H9 (cell line): ENCODE measurements around the gene PRRC1. TPM values are rescaled to one million over a fixed set of nuclear protein-coding genes. Genes with fewer than 3 reads are reported as not detected.

Source experiments
- DNase-seq: peaks from one replicate; pipeline ENCODE4 v3.0.0-alpha.2; 2017
- H2AFZ ChIP-seq: one replicate; pipeline ENCODE4 v1.6.1; 2013; ENCODE audit warnings: mild to moderate bottlenecking, low read length, control low read depth, moderate library complexity
- H2AK5ac ChIP-seq: 2 replicates; pipeline ENCODE4 v1.6.1; 2013; ENCODE audit warnings: low read length, control low read depth, mixed read lengths; ENCODE audit not compliant: insufficient read length
- H2BK120ac ChIP-seq: one replicate; pipeline ENCODE4 v1.6.1; 2013; ENCODE audit warnings: low read depth, mild to moderate bottlenecking, low read length, control low read depth, inconsistent platforms; ENCODE audit not compliant: poor library complexity, severe bottlenecking
- H2BK12ac ChIP-seq: 2 replicates; pipeline ENCODE4 v1.6.1; 2013; ENCODE audit warnings: low read length, control low read depth, mixed read lengths, low read depth; ENCODE audit not compliant: insufficient read length
- H2BK15ac ChIP-seq: 2 replicates; pipeline ENCODE4 v1.6.1; 2013; ENCODE audit warnings: low read depth, low read length, control low read depth
- H2BK20ac ChIP-seq: one replicate; pipeline ENCODE4 v1.6.1; 2013; ENCODE audit warnings: low read depth, mild to moderate bottlenecking, low read length, control low read depth, inconsistent platforms; ENCODE audit not compliant: poor library complexity, severe bottlenecking
- H2BK5ac ChIP-seq: 2 replicates; pipeline ENCODE4 v1.6.1; 2013; ENCODE audit warnings: low read length, control low read depth, mixed read lengths; ENCODE audit not compliant: insufficient read length
- H3K14ac ChIP-seq: 2 replicates; pipeline ENCODE4 v1.6.1; 2013; ENCODE audit warnings: low read length, control low read depth; ENCODE audit not compliant: insufficient read depth
- H3K18ac ChIP-seq: 2 replicates; pipeline ENCODE4 v1.6.1; 2013; ENCODE audit warnings: low read depth, mild to moderate bottlenecking, mixed read lengths, low read length, control low read depth; ENCODE audit not compliant: insufficient read length
- H3K23ac ChIP-seq: 2 replicates; pipeline ENCODE4 v1.6.1; 2013; ENCODE audit warnings: low read length, control low read depth, mixed read lengths, low read depth; ENCODE audit not compliant: insufficient read length
- H3K23me2 ChIP-seq: 2 replicates; pipeline ENCODE4 v1.6.1; 2013; ENCODE audit warnings: low read depth, mild to moderate bottlenecking, mixed read lengths, low read length, control low read depth; ENCODE audit not compliant: insufficient read length, poor library complexity, severe bottlenecking
- H3K27ac ChIP-seq: 2 replicates; pipeline ENCODE4 v1.5.1; 2013; ENCODE audit warnings: low read length, control low read depth, mixed read lengths, low read depth; ENCODE audit not compliant: insufficient read length
- H3K27me3 ChIP-seq: 2 replicates; pipeline ENCODE4 v1.6.1; 2013; ENCODE audit warnings: low read length, control low read depth, inconsistent platforms; ENCODE audit not compliant: insufficient read depth
- H3K4ac ChIP-seq: 2 replicates; pipeline ENCODE4 v1.6.1; 2013; ENCODE audit warnings: low read depth, mild to moderate bottlenecking, control low read depth, inconsistent platforms, low read length, moderate library complexity
- H3K4me1 ChIP-seq: 2 replicates; pipeline ENCODE4 v1.6.1; 2013; ENCODE audit warnings: low read length, control low read depth, inconsistent platforms; ENCODE audit not compliant: insufficient read depth
- H3K4me2 ChIP-seq: 2 replicates; pipeline ENCODE4 v1.6.1; 2013; ENCODE audit warnings: low read length, control low read depth, mixed read lengths; ENCODE audit not compliant: insufficient read length, insufficient read depth
- H3K56ac ChIP-seq: 2 replicates; pipeline ENCODE4 v1.6.1; 2013; ENCODE audit warnings: low read depth, mild to moderate bottlenecking, mixed read lengths, low read length, control low read depth; ENCODE audit not compliant: insufficient read length
- H3K79me1 ChIP-seq: 2 replicates; pipeline ENCODE4 v1.6.1; 2013; ENCODE audit warnings: low read depth, mild to moderate bottlenecking, moderate library complexity, low read length, control low read depth, inconsistent platforms; ENCODE audit not compliant: insufficient read depth, poor library complexity, severe bottlenecking
- H3K79me2 ChIP-seq: 2 replicates; pipeline ENCODE4 v1.6.1; 2013; ENCODE audit warnings: low read length, control low read depth, inconsistent platforms; ENCODE audit not compliant: insufficient read depth
- H3K9ac ChIP-seq: 2 replicates; pipeline ENCODE4 v1.6.1; 2013; ENCODE audit warnings: low read length, control low read depth, mixed read lengths; ENCODE audit not compliant: insufficient read length; ENCODE audit errors: extremely low read depth
- H3K9me3 ChIP-seq: one replicate; pipeline ENCODE4 v1.6.1; 2013; ENCODE audit warnings: low read depth, low read length, inconsistent platforms; ENCODE audit not compliant: control insufficient read depth
- H3T11ph ChIP-seq: one replicate; pipeline ENCODE4 v1.6.1; 2013; ENCODE audit warnings: mild to moderate bottlenecking, low read length, control low read depth, inconsistent platforms
- H4K20me1 ChIP-seq: one replicate; pipeline ENCODE4 v1.6.1; 2013; ENCODE audit not compliant: control insufficient read depth, insufficient read length, insufficient read depth
- H4K5ac ChIP-seq: 2 replicates; pipeline ENCODE4 v1.6.1; 2013; ENCODE audit warnings: low read depth, mild to moderate bottlenecking, mixed read lengths, low read length, control low read depth; ENCODE audit not compliant: insufficient read length
- H4K8ac ChIP-seq: replicated peaks from 2 replicates; pipeline ENCODE4 v1.6.1; 2013; ENCODE audit warnings: low read length, control low read depth, mixed read lengths, low read depth; ENCODE audit not compliant: insufficient read length
- H4K91ac ChIP-seq: 2 replicates; pipeline ENCODE4 v1.6.1; 2013; ENCODE audit warnings: low read depth, mild to moderate bottlenecking, moderate library complexity, mixed read lengths, low read length, control low read depth; ENCODE audit not compliant: insufficient read length
- H3K27ac Mint-ChIP-seq, 3 experiments: 2 replicates in 2 of 3; 3 replicates in 1 of 3; pipeline ENCODE4 v1.8.0; 2020 to 2021; ENCODE audit warnings: mixed read lengths in 3 of 3, mild to moderate bottlenecking in 1 of 3, moderate library complexity in 1 of 3
- H3K27me3 Mint-ChIP-seq: 2 replicates; pipeline ENCODE4 v1.8.0; 2021; ENCODE audit warnings: low read depth, mild to moderate bottlenecking, moderate library complexity, mixed read lengths
- H3K36me3 Mint-ChIP-seq, 3 experiments: 2 replicates in 2 of 3; 3 replicates in 1 of 3; pipeline ENCODE4 v1.8.0; 2020 to 2021; ENCODE audit warnings: low read depth in 3 of 3, mixed read lengths in 3 of 3; ENCODE audit not compliant: insufficient read depth in 1 of 3
- H3K4me1 Mint-ChIP-seq, 2 experiments: 2 replicates each; pipeline ENCODE4 v1.8.0; 2020; ENCODE audit warnings: mixed read lengths in 2 of 2
- H3K4me3 Mint-ChIP-seq, 2 experiments: 2 replicates in 1 of 2; 3 replicates in 1 of 2; pipeline ENCODE4 v1.8.0; 2020 to 2021; ENCODE audit warnings: mild to moderate bottlenecking in 2 of 2, mixed read lengths in 2 of 2, moderate library complexity in 1 of 2
- H3K9me3 Mint-ChIP-seq, 2 experiments: 2 replicates in 1 of 2; 3 replicates in 1 of 2; pipeline ENCODE4 v1.8.0; 2020; ENCODE audit warnings: mild to moderate bottlenecking in 2 of 2, mixed read lengths in 2 of 2, moderate library complexity in 1 of 2
- CTCF ChIP-seq: fragments of 200-600 bp; sonication (generic); conservative IDR thresholded peaks from 3 replicates; pipeline ENCODE4 v1.8.0; 2021; ENCODE audit warnings: antibody characterized with exemption, mild to moderate bottlenecking
- WGBS: extraction: QIAGEN DNeasy Blood & Tissue Kit; methylation state at CpG from one replicate; pipeline ENCODE4 v1.1.7; 2013; ENCODE audit warnings: missing lambda C conversion rate, low lambda C conversion rate, mixed read lengths; ENCODE audit not compliant: insufficient read length; ENCODE audit errors: extremely low coverage; 5-methylcytosine and 5-hydroxymethylcytosine counted together
- total RNA-seq: library from RNA; stranded (reverse); gene quantifications from 2 replicates; pipeline ENCODE4 v1.2.1, GENCODE V29; 2021

Gene PRRC1
- total RNA-seq, 1 experiment from 2014 or later, result 70.7 TPM

GRCh38 chr5:127595484-127596368, 78.3 kb downstream of the PRRC1 start:
- Histone ChIP-seq H3K27ac (no peak overlapping the region), H4K8ac (no peak overlapping the region), H3K9ac (no peak overlapping the region), H4K20me1 (no peaks in the 10 kb centered on the region), H3K79me2 (no peaks in the 10 kb centered on the region), H3K14ac (no peak overlapping the region), H2AFZ (no peak overlapping the region), H3K79me1 (no peaks in the 10 kb centered on the region), H3K27me3 (no peaks in the 10 kb centered on the region), H2BK120ac (no peak overlapping the region), H2AK5ac (no peak overlapping the region), H2BK15ac (no peak overlapping the region), H3K4ac (no peak overlapping the region), H4K91ac (no peak overlapping the region), H3K18ac (no peak overlapping the region), H2BK5ac (no peak overlapping the region), H3K4me1 (no peaks in the 10 kb centered on the region), H3K23ac (no peak overlapping the region), H2BK20ac (no peak overlapping the region), H3K23me2 (no peaks in the 10 kb centered on the region), H2BK12ac (no peak overlapping the region), H3K9me3 (no peaks in the 10 kb centered on the region), H4K5ac (no peak overlapping the region), H3K56ac (no peak overlapping the region), H3K4me2 (no peak overlapping the region), H3T11ph (no peak overlapping the region)
- Mint-ChIP-seq H3K9me3 (no peaks in the 10 kb centered on the region), H3K4me1 (peaks cover 12 to 13% of the 10 kb centered on the region in 2 experiments), H3K27ac (no peak overlapping the region), H3K36me3 (no peaks in the 10 kb centered on the region), H3K4me3 (no peak overlapping the region), H3K27me3 (no peaks in the 10 kb centered on the region; the same call in 1 of the 2 replicates)
- no peak for TF ChIP-seq CTCF
- no peak for DNase-seq
- no CpG with 5 or more reads among the region's 9 CpGs for WGBS
